Ascending aorta (tissue), 2 donors: ENCODE measurements around the gene SLC51B. TPM values are rescaled to one million over a fixed set of nuclear protein-coding genes. Genes with fewer than 3 reads are reported as not detected.
A peak's percentile ranks its signal among the peaks of the same experiment; 100 is the strongest.

Experiments used
- DNase-seq, 2 donors: peaks; one replicate each; pipeline ENCODE4 v3.0.0-alpha.2; 2019; ENCODE audit warnings: low spot score in 2 of 2
- H3K27ac ChIP-seq, 2 donors: fragments of 200-600 bp; sonication (generic); one replicate each; pipeline ENCODE4 v1.5.1; 2016 to 2017; ENCODE audit warnings: mild to moderate bottlenecking in 1 of 2
- H3K27me3 ChIP-seq: fragments of 200-600 bp; sonication (generic); one replicate; pipeline ENCODE4 v1.5.1; 2017
- H3K36me3 ChIP-seq, 2 donors: fragments of 200-600 bp; sonication (generic); one replicate each; pipeline ENCODE4 v1.5.1; 2016
- H3K4me1 ChIP-seq, 2 donors: fragments of 200-600 bp; sonication (generic); one replicate each; pipeline ENCODE4 v1.5.1; 2016 to 2017; ENCODE audit warnings: mild to moderate bottlenecking in 1 of 2
- H3K4me3 ChIP-seq, 2 donors: fragments of 200-600 bp; sonication (generic); one replicate each; pipeline ENCODE4 v1.5.1; 2016 to 2017; ENCODE audit warnings: mild to moderate bottlenecking in 1 of 2
- H3K9me3 ChIP-seq, 2 donors: fragments of 200-600 bp; sonication (generic); one replicate each; pipeline ENCODE4 v1.5.1; 2016
- intact Hi-C: fragments of 100-400 bp; cut with DNase I; formaldehyde crosslinking; loops from one replicate; pipeline ENCODE4 v1.15.1; 2023
- total RNA-seq: library from RNA; depleted of rRNA; stranded (reverse); fragments of >200 nt; gene quantifications from one replicate; pipeline ENCODE4 v1.1.0, GENCODE V29; 2016
- TF ChIP-seq, protein P1 (sequence below), 3 experiments: fragments of 200-600 bp in 2 of 3; fragments of 450-650 bp in 1 of 3; sonication (generic) in 2 of 3; IDR thresholded peaks; one replicate each; pipeline ENCODE4 v1.5.1; 2016 to 2019; ENCODE audit warnings: antibody characterized with exemption in 3 of 3, mild to moderate bottlenecking in 1 of 3, moderate library complexity in 1 of 3

SLC51B gene
- total RNA-seq, 1 donor from 2014 or later = not detected

DNA sequence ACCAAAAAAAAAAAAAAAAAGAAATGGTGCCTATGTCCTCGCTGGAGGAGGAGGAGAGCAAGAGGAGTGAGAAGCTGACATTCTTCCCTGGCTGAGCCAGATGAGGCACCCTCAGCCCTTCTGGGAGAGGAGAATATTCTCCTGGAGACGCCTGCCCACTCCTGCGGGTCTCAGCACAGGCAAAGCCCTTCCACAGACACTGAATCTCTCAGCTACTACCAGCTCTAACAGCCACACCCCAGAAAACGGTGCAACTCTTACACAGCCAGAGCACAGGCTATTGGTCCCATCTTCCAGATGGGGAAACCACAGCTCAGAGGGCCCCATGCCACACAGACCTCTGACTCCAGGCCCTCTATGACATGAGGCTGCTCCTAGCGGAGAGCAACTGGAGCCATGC is 16.9 kb downstream of the SLC51B start:
- H3K9me3 ChIP-seq = no peaks in the 10 kb centered on the region
- H3K4me1 ChIP-seq = peaks cover 27 to 75% of the 10 kb centered on the region in 2 donors
- no peaks in the 10 kb centered on the region for H3K27me3 ChIP-seq
- TF ChIP-seq, protein P1, sequence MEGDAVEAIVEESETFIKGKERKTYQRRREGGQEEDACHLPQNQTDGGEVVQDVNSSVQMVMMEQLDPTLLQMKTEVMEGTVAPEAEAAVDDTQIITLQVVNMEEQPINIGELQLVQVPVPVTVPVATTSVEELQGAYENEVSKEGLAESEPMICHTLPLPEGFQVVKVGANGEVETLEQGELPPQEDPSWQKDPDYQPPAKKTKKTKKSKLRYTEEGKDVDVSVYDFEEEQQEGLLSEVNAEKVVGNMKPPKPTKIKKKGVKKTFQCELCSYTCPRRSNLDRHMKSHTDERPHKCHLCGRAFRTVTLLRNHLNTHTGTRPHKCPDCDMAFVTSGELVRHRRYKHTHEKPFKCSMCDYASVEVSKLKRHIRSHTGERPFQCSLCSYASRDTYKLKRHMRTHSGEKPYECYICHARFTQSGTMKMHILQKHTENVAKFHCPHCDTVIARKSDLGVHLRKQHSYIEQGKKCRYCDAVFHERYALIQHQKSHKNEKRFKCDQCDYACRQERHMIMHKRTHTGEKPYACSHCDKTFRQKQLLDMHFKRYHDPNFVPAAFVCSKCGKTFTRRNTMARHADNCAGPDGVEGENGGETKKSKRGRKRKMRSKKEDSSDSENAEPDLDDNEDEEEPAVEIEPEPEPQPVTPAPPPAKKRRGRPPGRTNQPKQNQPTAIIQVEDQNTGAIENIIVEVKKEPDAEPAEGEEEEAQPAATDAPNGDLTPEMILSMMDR (IDR thresholded peaks at IDR 0.05) = no peak
- intact Hi-C loops = no loop called here
- peaks cover 32 to 36% of the 10 kb centered on the region in 2 donors for H3K36me3 ChIP-seq
- H3K27ac ChIP-seq = peak overlapping the region; percentile 97
- H3K4me3 ChIP-seq = peak overlapping the region in 1 of 2 donors; percentile 30
- no peak for DNase-seq

DNA sequence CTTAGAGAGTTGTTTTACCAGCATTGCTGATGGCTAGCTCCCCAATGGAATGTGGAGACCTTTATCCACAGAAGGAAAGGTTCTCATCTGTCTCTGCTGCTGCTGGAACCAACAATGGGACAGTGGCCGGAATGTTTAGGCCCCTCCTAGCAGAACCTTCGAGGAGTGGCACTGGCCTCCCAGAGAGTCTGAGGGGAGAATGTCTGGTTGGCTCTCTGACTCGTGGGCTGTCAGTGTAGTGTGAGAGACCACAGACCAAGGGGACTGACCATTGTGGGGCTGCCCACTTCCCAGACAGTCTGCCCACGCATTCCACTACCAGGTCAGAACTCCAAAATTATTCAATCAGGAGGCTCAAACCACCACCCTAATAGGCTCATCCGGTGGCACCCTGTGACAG is 17.5 kb downstream of the SLC51B start:
- peaks cover 25 to 30% of the 10 kb centered on the region in 2 donors for H3K36me3 ChIP-seq
- H3K27ac ChIP-seq = peak overlapping the region; percentile 97
- intact Hi-C loops = no loop called here
- no peak for DNase-seq
- TF ChIP-seq, protein P1 (IDR thresholded peaks at IDR 0.05) = no peak
- H3K27me3 ChIP-seq = no peaks in the 10 kb centered on the region
- peak overlapping the region; percentile 8 to 75 for H3K4me3 ChIP-seq
- no peaks in the 10 kb centered on the region for H3K9me3 ChIP-seq
- peaks cover 27 to 68% of the 10 kb centered on the region in 2 donors for H3K4me1 ChIP-seq

DNA sequence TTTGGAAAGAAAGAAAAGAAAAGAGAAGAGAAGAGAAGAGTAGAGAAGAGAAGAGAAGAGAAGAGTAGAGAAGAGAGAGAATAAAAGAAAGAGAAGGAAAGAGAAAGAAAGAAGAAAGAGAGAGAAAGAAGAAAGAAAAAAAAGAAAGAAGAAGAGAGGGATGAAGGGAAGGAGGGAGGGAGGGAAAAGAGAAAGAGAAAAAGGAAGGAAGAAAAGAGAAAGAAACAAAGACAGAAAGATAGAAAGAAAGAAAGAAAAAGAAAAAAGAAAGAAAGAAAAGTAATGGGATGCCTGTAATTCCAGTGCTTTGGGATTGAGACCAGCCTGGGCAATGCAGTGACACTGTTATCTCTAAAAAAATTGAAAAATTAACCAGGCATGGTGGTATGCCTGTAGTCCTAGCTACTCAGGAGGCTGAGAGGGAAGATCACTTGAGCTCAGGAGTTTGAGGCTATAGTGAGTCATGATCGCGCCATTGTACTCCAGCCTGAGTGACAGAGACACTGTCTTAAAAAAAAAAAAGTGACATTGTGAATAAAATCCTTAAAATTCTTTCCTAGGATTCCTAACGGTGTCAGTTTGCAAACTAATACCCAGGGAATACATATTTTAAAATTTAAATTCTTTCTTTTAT is 20.9 kb downstream of the SLC51B start:
- peak overlapping the region; percentile 56 to 75 for H3K4me3 ChIP-seq
- no peak for DNase-seq
- peaks cover 26 to 69% of the 10 kb centered on the region in 2 donors for H3K4me1 ChIP-seq
- H3K9me3 ChIP-seq = no peaks in the 10 kb centered on the region
- no peaks in the 10 kb centered on the region for H3K27me3 ChIP-seq
- peaks cover 6 to 12% of the 10 kb centered on the region in 2 donors for H3K36me3 ChIP-seq
- intact Hi-C loops = loop anchor here (2.0 kb wide), 1 partner anchor 23 kb away; no protein-coding TSS in a partner anchor
- H3K27ac ChIP-seq = peak overlapping the region; percentile 97
- TF ChIP-seq, protein P1 (IDR thresholded peaks at IDR 0.05) = no peak

DNA sequence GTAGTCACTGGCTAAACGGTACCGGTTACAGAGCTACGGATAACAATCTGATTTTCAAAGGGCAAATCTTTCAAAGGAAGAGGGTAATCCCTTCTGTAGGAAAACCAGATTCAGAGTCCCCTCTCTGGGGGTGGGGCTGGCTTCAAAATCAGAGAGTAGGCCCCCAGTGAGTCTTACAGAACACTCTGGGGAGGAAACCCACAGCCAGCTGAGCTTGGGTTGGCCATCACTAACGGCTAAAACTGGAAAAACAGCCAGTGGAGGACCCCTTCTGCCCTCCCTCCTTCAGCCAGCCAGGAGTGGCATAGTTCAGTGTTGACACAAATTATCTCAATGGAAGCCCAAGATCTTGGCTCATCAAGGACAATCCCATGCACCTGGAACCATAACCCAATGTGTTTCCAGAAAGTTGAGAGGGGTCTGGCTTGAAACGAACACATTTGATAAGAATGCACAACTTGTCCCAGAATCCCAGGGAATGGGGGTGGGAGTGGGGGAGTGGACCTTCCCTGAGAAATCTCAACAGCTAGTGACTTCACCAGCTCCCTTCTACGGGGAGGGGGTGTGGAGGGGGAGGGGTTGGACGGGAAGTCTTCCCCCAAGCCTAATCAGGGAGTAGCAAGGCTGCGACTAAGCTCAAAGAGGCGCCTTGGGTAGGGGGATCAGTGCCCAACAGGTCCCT is 21.6 kb downstream of the SLC51B start:
- TF ChIP-seq, protein P1 (IDR thresholded peaks at IDR 0.05) = no peak
- H3K27ac ChIP-seq = peak overlapping the region; percentile 97
- H3K27me3 ChIP-seq = no peaks in the 10 kb centered on the region
- peak; percentile 50 to 89 for DNase-seq
- intact Hi-C loops = loop anchor here (2.0 kb wide), 1 partner anchor 22 kb away; no protein-coding TSS in a partner anchor
- peaks cover 24 to 69% of the 10 kb centered on the region in 2 donors for H3K4me1 ChIP-seq
- H3K4me3 ChIP-seq = peak overlapping the region; percentile 56 to 75
- H3K36me3 ChIP-seq = peaks cover 6 to 12% of the 10 kb centered on the region in 2 donors
- no peaks in the 10 kb centered on the region for H3K9me3 ChIP-seq

DNA sequence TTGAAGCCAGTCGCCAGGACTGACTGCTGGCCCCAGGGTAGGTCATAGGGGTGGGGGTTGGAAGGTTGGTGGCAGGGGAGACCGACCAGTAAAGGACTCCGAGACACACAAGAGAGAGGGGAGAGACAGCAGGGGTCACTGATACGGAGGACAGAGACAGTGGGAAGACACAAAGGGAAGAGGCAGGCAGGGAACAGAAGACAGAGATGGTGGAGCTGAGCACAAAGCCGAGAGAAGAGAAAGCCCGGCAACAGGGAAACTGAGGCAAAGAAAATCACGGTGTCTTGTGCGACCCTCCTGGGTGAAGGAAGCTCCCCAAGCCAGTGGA is 22.1 kb downstream of the SLC51B start:
- peak overlapping the region; percentile 56 to 75 for H3K4me3 ChIP-seq
- intact Hi-C loops = loop anchor here (2.0 kb wide), 1 partner anchor 22 kb away; no protein-coding TSS in a partner anchor
- H3K27ac ChIP-seq = peak overlapping the region; percentile 97
- H3K27me3 ChIP-seq = no peaks in the 10 kb centered on the region
- H3K9me3 ChIP-seq = no peaks in the 10 kb centered on the region
- no peak for DNase-seq
- TF ChIP-seq, protein P1 (IDR thresholded peaks at IDR 0.05) = no peak
- peaks cover 6 to 12% of the 10 kb centered on the region in 2 donors for H3K36me3 ChIP-seq
- peaks cover 28 to 70% of the 10 kb centered on the region in 2 donors for H3K4me1 ChIP-seq
